ENCODE results near the gene NAT10.

Gene NAT10

DNA sequence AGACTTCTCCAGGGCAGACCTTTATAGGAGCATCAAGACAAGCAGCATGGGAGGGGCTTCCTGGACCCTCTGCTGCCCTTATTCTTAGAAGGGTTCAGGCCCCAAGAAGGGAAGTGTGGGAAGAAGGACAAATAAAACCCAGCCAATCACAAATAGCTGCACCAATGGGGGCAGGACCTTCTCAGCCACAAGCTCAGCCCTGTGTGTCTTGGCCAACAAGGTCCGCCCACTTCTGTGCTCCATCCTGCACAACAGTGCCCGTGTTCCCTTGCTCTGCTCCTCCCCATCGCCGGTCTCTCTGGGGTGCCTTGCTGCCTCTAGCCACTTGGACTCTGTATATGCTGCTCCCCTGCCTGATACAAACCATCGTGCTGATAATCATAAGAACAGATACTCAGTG is 86.1 kb downstream of the NAT10 start:
- DNase-seq, result no peak

DNA sequence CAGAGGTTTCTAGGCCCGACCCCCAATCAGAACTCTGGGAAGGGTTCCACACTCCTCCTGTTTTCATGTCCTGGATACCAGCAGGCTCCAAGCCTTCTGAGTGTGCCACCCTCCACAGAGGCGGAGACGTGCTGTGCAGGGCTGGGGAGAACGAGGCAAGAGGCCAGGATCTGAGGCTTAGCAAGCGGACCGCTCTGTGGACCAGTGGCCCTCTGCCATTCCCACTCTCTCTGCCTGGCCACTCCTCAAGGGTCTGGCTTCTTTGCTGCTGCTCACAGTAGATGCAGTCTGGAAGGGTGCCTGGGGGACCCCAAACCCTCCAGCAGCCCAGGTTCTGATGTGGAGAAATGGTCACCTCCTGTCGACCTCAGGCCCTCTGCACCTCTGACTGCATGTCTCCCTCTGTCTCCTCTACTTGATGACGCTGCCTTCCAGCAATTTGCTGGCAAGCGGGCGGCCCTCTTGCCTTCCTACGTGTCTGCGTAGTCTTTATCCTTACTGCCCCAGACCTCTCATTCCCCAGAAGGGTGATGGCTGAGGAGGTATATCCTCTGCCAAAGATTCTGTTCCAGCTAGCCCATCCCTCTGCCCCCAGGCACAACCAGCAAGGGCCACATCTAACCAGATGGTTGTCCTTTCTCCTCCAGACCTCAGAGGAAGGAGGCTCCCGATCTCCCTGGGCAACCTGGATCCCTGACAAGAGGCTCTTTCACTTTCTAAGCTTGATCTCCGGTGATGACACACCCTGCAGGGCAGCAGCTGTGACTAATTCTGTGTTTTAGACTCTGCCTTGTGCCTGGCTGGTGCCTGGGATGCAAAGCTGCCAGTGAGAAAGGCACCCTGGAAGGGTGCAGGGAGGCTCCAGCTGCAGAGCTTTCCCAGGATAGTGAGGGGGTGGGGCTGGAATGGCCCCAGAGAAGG is 87.3 kb downstream of the NAT10 start:
- DNase-seq, result no peak

DNA sequence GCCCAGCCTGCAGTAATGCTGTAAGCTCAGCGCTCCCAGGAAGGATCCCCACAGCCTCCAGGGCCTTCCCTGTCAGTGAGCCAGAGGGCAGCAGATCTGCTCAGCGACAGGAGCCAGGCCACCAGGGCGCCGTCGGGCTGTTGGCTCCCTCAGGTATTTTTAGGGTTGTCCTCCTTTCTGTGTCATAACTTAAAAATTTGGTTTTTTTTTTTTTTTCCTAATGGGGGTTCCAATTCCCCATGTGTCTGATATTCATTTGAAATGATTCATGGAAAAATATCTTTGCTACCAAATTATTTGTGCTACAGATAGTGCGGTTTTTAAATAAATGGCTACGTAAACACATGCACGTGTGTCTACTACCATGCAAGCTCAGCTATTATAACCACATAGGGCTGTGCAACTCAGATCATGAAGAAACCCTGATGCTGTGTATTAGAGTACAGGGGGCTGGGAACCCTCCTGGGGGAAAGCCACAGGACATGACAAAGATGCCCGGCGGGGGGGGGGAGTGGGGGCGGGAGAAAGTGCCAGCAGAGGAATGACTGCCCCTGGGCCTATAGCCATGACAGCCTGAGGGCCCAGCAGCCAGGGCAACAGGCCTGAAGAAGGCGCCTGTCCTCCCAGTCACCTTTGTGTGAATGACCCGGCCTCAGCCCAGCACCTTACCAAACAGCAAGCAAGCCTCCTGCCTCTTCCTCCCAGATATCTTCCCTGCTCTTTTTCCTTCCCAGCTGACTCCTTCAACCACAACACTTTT is 89.3 kb downstream of the NAT10 start:
- no peak for DNase-seq

Data from DMS153 (cell line).